ENCODE data around the gene ACVR1. TPM values are rescaled to one million over a fixed set of nuclear protein-coding genes. Genes with fewer than 3 reads are reported as not detected.

Gene ACVR1
- total and polyA plus RNA-seq, 2 donors (not counting 3 experiments of a cell fraction or from before 2014, with no cell fraction given), result 24.8 to 33.6 TPM

GRCh38 chr2:157787364-157787938 is 88.7 kb downstream of the ACVR1 start:
- no peaks in the 10 kb centered on the region for H3K9me1 ChIP-seq (replicated peaks; ENCODE audit: control insufficient read depth, extremely low read depth, insufficient read depth, low read length)
- H3K27me3 ChIP-seq (ENCODE audit: control insufficient read depth in 2 of 2, insufficient read depth in 2 of 2, low read length in 2 of 2), result no peaks in the 10 kb centered on the region
- intact Hi-C loops (cut with micrococcal nuclease), result loop anchor here (10.0 kb wide), 1 partner anchor 667 kb away; the partner anchor contains the start of genes CCDC148 and PKP4
- H3K36me3 ChIP-seq (ENCODE audit: control insufficient read depth in 2 of 2, extremely low read depth in 1 of 2, insufficient read depth in 2 of 2, low read length in 2 of 2), result peaks cover 2% of the 10 kb centered on the region in 2 experiments
- dilution Hi-C loops (cut with MboI; ENCODE audit: extremely low pct_ligation_motif_present, low sequenced_read_pairs), result loop anchor here (25.0 kb wide), 1 partner anchor 225 kb away; no protein-coding TSS in a partner anchor
- no peaks in the 10 kb centered on the region for H3K9me3 ChIP-seq (replicated peaks; ENCODE audit: control insufficient read depth, insufficient read depth, low read length)
- ChIA-PET CTCF (interaction anchor here (1.0 to 2.8 kb wide), 4 partner anchors 10 to 89 kb away, joined by 3 to 10 read pairs (median 3); partner anchors contain the start of gene ACVR1), POLR2A (no interaction called here)
- TF ChIP-seq MAX (IDR thresholded peaks at IDR 0.05; ENCODE audit: insufficient read depth, insufficient read length) (no peak), MYC (IDR thresholded peaks at IDR 0.05; ENCODE audit: low read depth, low read length) (no peak), JUN (IDR thresholded peaks at IDR 0.05; ENCODE audit: borderline replicate concordance, insufficient read depth, insufficient read length, low read depth) (no peak), FOS (IDR thresholded peaks at IDR 0.05; ENCODE audit: borderline replicate concordance, insufficient read depth, low read length) (no peak), EZH2 (IDR thresholded peaks at IDR 0.05; ENCODE audit: borderline replicate concordance, low read depth, low read length, severe bottlenecking) (no peak), POLR2A (IDR thresholded peaks at IDR 0.05; ENCODE audit: low read depth, low read length) (no peak), GATA2 (IDR thresholded peaks at IDR 0.05; ENCODE audit: insufficient read depth, insufficient read length, low read depth, low read length) (no peak), POLR2AphosphoS5 (IDR thresholded peaks at IDR 0.05; ENCODE audit: insufficient read depth, low read depth, low read length) (no peak)
- TF ChIP-seq, protein P1, sequence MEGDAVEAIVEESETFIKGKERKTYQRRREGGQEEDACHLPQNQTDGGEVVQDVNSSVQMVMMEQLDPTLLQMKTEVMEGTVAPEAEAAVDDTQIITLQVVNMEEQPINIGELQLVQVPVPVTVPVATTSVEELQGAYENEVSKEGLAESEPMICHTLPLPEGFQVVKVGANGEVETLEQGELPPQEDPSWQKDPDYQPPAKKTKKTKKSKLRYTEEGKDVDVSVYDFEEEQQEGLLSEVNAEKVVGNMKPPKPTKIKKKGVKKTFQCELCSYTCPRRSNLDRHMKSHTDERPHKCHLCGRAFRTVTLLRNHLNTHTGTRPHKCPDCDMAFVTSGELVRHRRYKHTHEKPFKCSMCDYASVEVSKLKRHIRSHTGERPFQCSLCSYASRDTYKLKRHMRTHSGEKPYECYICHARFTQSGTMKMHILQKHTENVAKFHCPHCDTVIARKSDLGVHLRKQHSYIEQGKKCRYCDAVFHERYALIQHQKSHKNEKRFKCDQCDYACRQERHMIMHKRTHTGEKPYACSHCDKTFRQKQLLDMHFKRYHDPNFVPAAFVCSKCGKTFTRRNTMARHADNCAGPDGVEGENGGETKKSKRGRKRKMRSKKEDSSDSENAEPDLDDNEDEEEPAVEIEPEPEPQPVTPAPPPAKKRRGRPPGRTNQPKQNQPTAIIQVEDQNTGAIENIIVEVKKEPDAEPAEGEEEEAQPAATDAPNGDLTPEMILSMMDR (IDR thresholded peaks at IDR 0.05; ENCODE audit: extremely low read depth in 1 of 2, insufficient read depth in 1 of 2, low read depth in 1 of 2, low read length in 2 of 2), result no peak
- H3K4me2 ChIP-seq (ENCODE audit: insufficient read depth, low read length), result no peak overlapping the region
- H3K4me3 ChIP-seq (replicated peaks in 1 of 3; ENCODE audit: insufficient read depth in 1 of 3, low read depth in 1 of 3, low read length in 3 of 3), result no peak overlapping the region
- H4K20me1 ChIP-seq (replicated peaks; ENCODE audit: control insufficient read depth, extremely low read depth, insufficient read depth, low read length), result no peaks in the 10 kb centered on the region
- no peak overlapping the region for H2AFZ ChIP-seq (ENCODE audit: low read depth, low read length)
- no peak for FAIRE-seq
- H3K79me2 ChIP-seq (ENCODE audit: control insufficient read depth, insufficient read depth, low read length), result no peaks in the 10 kb centered on the region
- H3K4me1 ChIP-seq (ENCODE audit: control insufficient read depth, extremely low read depth, insufficient read depth, low read length), result peaks cover 46% of the 10 kb centered on the region
- H3K9ac ChIP-seq (replicated peaks; ENCODE audit: extremely low read depth, insufficient read depth, low read length), result no peak overlapping the region
- H3K27ac ChIP-seq (ENCODE audit: insufficient read depth, low read depth, low read length), result no peak overlapping the region
- no peak for DNase-seq (ENCODE audit: low read depth, low spot score)
- no TSS peak for BruUV-seq (replicated peaks)

Measured in endothelial cell of umbilical vein (primary cell).